Bronchial epithelial cell (primary cell): ENCODE data around the gene FAM20A. TPM values are rescaled to one million over a fixed set of nuclear protein-coding genes. Genes with fewer than 3 reads are reported as not detected.

Experiments
- DNase-seq: peaks from one replicate; pipeline ENCODE4 v3.0.0-alpha.2; 2010; ENCODE audit warnings: low read depth
- FAIRE-seq: peaks from 2 replicates; lab custom pipeline; 2011; peaks lifted over from hg19 to GRCh38; lab: Jason Lieb, UNC
- H3K27me3 ChIP-seq: 2 replicates; pipeline ENCODE4 v1.5.1; 2011; ENCODE audit warnings: low read length; ENCODE audit not compliant: control insufficient read depth, insufficient read depth
- H3K36me3 ChIP-seq: 2 replicates; pipeline ENCODE4 v1.5.1; 2011; ENCODE audit warnings: low read length; ENCODE audit not compliant: control insufficient read depth, insufficient read depth
- H3K4me3 ChIP-seq: 2 replicates; pipeline ENCODE4 v1.5.1; 2011; ENCODE audit warnings: mild to moderate bottlenecking, low read depth, low read length, control low read depth
- total RNA-seq: library from RNA; depleted of rRNA; stranded (reverse); fragments of >200 nt; gene quantifications from 2 replicates; pipeline ENCODE4 v1.2.1, GENCODE V29; 2014
- TF ChIP-seq, protein P1 (sequence below): IDR thresholded peaks from 2 replicates; pipeline ENCODE4 v1.5.1; 2011; ENCODE audit warnings: mild to moderate bottlenecking, moderate library complexity, low read length, control low read depth, inconsistent platforms; ENCODE audit not compliant: insufficient read depth, severe bottlenecking

The FAM20A gene
- total RNA-seq, 1 donor from 2014 or later, result 0.26 TPM

- TF ChIP-seq, protein P1, sequence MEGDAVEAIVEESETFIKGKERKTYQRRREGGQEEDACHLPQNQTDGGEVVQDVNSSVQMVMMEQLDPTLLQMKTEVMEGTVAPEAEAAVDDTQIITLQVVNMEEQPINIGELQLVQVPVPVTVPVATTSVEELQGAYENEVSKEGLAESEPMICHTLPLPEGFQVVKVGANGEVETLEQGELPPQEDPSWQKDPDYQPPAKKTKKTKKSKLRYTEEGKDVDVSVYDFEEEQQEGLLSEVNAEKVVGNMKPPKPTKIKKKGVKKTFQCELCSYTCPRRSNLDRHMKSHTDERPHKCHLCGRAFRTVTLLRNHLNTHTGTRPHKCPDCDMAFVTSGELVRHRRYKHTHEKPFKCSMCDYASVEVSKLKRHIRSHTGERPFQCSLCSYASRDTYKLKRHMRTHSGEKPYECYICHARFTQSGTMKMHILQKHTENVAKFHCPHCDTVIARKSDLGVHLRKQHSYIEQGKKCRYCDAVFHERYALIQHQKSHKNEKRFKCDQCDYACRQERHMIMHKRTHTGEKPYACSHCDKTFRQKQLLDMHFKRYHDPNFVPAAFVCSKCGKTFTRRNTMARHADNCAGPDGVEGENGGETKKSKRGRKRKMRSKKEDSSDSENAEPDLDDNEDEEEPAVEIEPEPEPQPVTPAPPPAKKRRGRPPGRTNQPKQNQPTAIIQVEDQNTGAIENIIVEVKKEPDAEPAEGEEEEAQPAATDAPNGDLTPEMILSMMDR, result no peak
- Histone ChIP-seq H3K27me3 (no peaks in the 10 kb centered on the region), H3K4me3 (no peak overlapping the region), H3K36me3 (peaks cover 4% of the 10 kb centered on the region)
- DNase-seq, result peak; percentile 31
- FAIRE-seq, result no peak
Measured at GRCh38 chr17:68533887-68534694, 67.1 kb downstream of the FAM20A start.

- peaks cover 6% of the 10 kb centered on the region for H3K36me3 ChIP-seq
- no peaks in the 10 kb centered on the region for H3K27me3 ChIP-seq
- FAIRE-seq, result no peak
- DNase-seq, result no peak
- TF ChIP-seq, protein P1, result no peak
- H3K4me3 ChIP-seq, result no peak overlapping the region
Measured at GRCh38 chr17:68532826-68533225, 68.3 kb downstream of the FAM20A start.

DNA sequence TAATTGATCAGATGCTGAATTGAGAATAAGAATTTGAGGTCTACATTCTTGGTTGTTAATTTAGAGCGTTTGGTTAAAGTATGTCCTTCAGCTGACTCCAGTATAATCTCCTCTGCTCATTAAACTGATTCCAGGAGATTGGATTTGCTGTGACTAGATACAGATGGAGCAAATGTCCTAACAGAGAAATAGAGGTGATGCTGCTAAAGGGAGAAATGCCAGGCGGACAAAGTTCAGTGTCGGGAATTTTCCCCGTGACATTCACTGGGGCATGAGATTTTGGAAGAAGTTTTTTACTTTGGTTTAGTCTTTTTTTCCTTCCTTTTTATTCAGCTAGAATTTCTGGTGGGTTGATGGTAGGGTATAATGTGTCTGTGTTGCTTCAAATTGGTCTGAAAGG is 69.9 kb downstream of the FAM20A start:
- Histone ChIP-seq H3K4me3 (no peak overlapping the region), H3K27me3 (no peaks in the 10 kb centered on the region), H3K36me3 (peaks cover 5% of the 10 kb centered on the region)
- DNase-seq (no peak), FAIRE-seq (no peak)
- TF ChIP-seq, protein P1, result no peak

GRCh38 chr17:68527314-68527713 is 73.9 kb downstream of the FAM20A start:
- TF ChIP-seq, protein P1, result no peak
- no peak overlapping the region for H3K4me3 ChIP-seq
- DNase-seq, result no peak
- no peak for FAIRE-seq
- peaks cover 19% of the 10 kb centered on the region for H3K36me3 ChIP-seq
- H3K27me3 ChIP-seq, result no peaks in the 10 kb centered on the region

GRCh38 chr17:68526548-68526947 is 74.6 kb downstream of the FAM20A start:
- H3K4me3 ChIP-seq, result no peak overlapping the region
- no peak for FAIRE-seq
- H3K27me3 ChIP-seq, result no peaks in the 10 kb centered on the region
- TF ChIP-seq, protein P1, result no peak
- no peak for DNase-seq
- H3K36me3 ChIP-seq, result peaks cover 19% of the 10 kb centered on the region
